K562 (cell line): Measurements from ENCODE around the gene TIPIN. TPM values are rescaled to one million over a fixed set of nuclear protein-coding genes. Genes with fewer than 3 reads are reported as not detected.
A peak's percentile ranks its signal among the peaks of the same experiment; 100 is the strongest.

Experiments used
- CEBPG ChIP-seq, 3 experiments: fragments of 200-800 bp in 1 of 3; sonication (Bioruptor generic) in 1 of 3; sonication (generic) in 1 of 3; formaldehyde crosslinking in 1 of 3; IDR thresholded peaks in 2 of 3; conservative IDR thresholded peaks in 1 of 3; 2 replicates each; pipeline versions ENCODE4 v1.6.1 to v1.8.0; 2016 to 2022; ENCODE audit warnings: missing compliant biosample characterization in 2 of 3, missing genetic modification characterization in 2 of 3, mild to moderate bottlenecking in 1 of 3, missing genetic modification reagents in 1 of 3
- EGR1 ChIP-seq: fragments of 450-650 bp; conservative IDR thresholded peaks from 2 replicates; pipeline ENCODE4 v1.6.1; 2017; ENCODE audit warnings: mild to moderate bottlenecking
- FOXK2 ChIP-seq, 2 experiments: fragments of 450-650 bp; IDR thresholded peaks in 1 of 2; conservative IDR thresholded peaks in 1 of 2; 2 replicates each; pipeline ENCODE4 v1.6.1; 2016; ENCODE audit warnings: low read depth in 2 of 2, mild to moderate bottlenecking in 1 of 2
- KLF13 ChIP-seq: fragments of 450-650 bp; IDR thresholded peaks from 2 replicates; pipeline ENCODE4 v1.6.1; 2016; ENCODE audit warnings: missing genetic modification characterization, low read depth, mild to moderate bottlenecking, missing compliant biosample characterization, moderate library complexity, borderline replicate concordance
- MEIS2 ChIP-seq: fragments of 450-650 bp; IDR thresholded peaks from 2 replicates; pipeline ENCODE4 v1.6.1; 2014; ENCODE audit warnings: mild to moderate bottlenecking; ENCODE audit not compliant: partially characterized antibody
- RAD21 ChIP-seq, 2 experiments: fragments of 250-450 bp in 1 of 2; fragments of 450-650 bp in 1 of 2; sonication (Bioruptor Pico) in 1 of 2; formaldehyde crosslinking in 1 of 2; IDR thresholded peaks in 1 of 2; conservative IDR thresholded peaks in 1 of 2; 2 replicates each; pipeline versions ENCODE4 v1.4.0 to v1.8.0; 2020 to 2022; ENCODE audit warnings: mild to moderate bottlenecking in 2 of 2, moderate library complexity in 1 of 2
- TBL1XR1 ChIP-seq, 2 experiments: IDR thresholded peaks; 2 replicates each; pipeline ENCODE4 v1.6.1; 2012; ENCODE audit warnings: improper control_type of control experiment in 2 of 2, low read length in 2 of 2, mild to moderate bottlenecking in 1 of 2
- TOE1 ChIP-seq, 2 experiments: fragments of 450-650 bp in 1 of 2; sonication (generic) in 1 of 2; formaldehyde crosslinking in 1 of 2; IDR thresholded peaks; 2 replicates each; pipeline versions ENCODE4 v1.7.1 to v1.8.0; 2016 to 2022; ENCODE audit warnings: borderline replicate concordance in 2 of 2, mild to moderate bottlenecking in 2 of 2, antibody characterized with exemption in 1 of 2, inconsistent platforms in 1 of 2, low read depth in 1 of 2, missing genetic modification reagents in 1 of 2, moderate library complexity in 1 of 2
- ZBTB40 ChIP-seq, 2 experiments: fragments of 450-650 bp in 1 of 2; sonication (generic) in 1 of 2; formaldehyde crosslinking in 1 of 2; IDR thresholded peaks; 2 replicates each; pipeline versions ENCODE4 v1.7.1 to v1.9.0; 2016 to 2022; ENCODE audit warnings: inconsistent platforms in 1 of 2, mild to moderate bottlenecking in 1 of 2, missing genetic modification reagents in 1 of 2
- ZBTB5 ChIP-seq: fragments of 450-650 bp; IDR thresholded peaks from 2 replicates; pipeline ENCODE4 v1.6.1; 2017; ENCODE audit warnings: antibody characterized with exemption
- polyA plus RNA-seq, 8 experiments: library from polyadenylated mRNA; depleted of rRNA in 4 of 8; stranded (reverse) in 5 of 8; unstranded in 3 of 8; fragments of >200 nt; fragmentation: Nextera tagmentation in 2 of 8; fragmentation: Illumina TruSeq in 1 of 8; extraction: Ambion mirVana in 2 of 8; extraction: Trizol in 1 of 8; gene quantifications; 2 replicates each; pipeline versions ENCODE4 v1.2.1 to v1.2.3, GENCODE V29; 2011 to 2014; ENCODE audit warnings: inconsistent platforms in 1 of 8, missing spikeins in 1 of 8
- total RNA-seq, 7 experiments: library from RNA; depleted of rRNA in 6 of 7; stranded (reverse); fragments of >200 nt in 6 of 7; fragmentation: Illumina TruSeq in 2 of 7; extraction: Trizol in 2 of 7; gene quantifications; 2 replicates each; pipeline versions ENCODE4 v1.2.1 to v1.2.3, GENCODE V29; 2011 to 2021; ENCODE audit warnings: low replicate concordance in 1 of 7

TIPIN gene
- total and polyA plus RNA-seq, 9 of the 15 experiments (the other 6 are each of a cell fraction or from before 2014, with no cell fraction given): 22.9 to 61.4 (median 42.0) TPM

GRCh38 chr15:66386204-66387123 is 30.0 kb upstream of the TIPIN start, which contains the start of gene MAP2K1 (continued):
- TF ChIP-seq TOE1 (IDR thresholded peaks at IDR 0.05; ENCODE audit: borderline replicate concordance) (0 out of 2 replicates have a peak, but pooled peaks have one; percentile 54), TOE1 (CRISPR knock-in tag; IDR thresholded peaks at IDR 0.05; ENCODE audit: borderline replicate concordance, low read depth) (0 out of 2 replicates have a peak, but pooled peaks have one; percentile 61), ZBTB40 (IDR thresholded peaks at IDR 0.05) (peak; percentile 82), ZBTB40 (CRISPR knock-in tag; IDR thresholded peaks at IDR 0.05) (no peak), CEBPG (CRISPR knock-in tag; IDR thresholded peaks at IDR 0.05) (peak; percentile 20; the same call in 1 of the 2 replicates), CEBPG (tag; conservative IDR thresholded peaks at IDR 0.05 in 1 of 2, IDR thresholded peaks at IDR 0.05 in 1 of 2) (no peak), TBL1XR1 (IDR thresholded peaks at IDR 0.05; ENCODE audit: low read length in 2 of 2) (peak in 1 of 2 experiments; percentile 95; a peak in 2 of 4 replicates), EGR1 (peak; percentile 71), FOXK2 (conservative IDR thresholded peaks at IDR 0.05 in 1 of 2, IDR thresholded peaks at IDR 0.05 in 1 of 2; ENCODE audit: low read depth in 2 of 2) (peak; percentile 75 to 87), ZBTB5 (0 out of 2 replicates have a peak, but pooled peaks have one; percentile 30), RAD21 (CRISPR knock-in tag; conservative IDR thresholded peaks at IDR 0.05 in 1 of 2, IDR thresholded peaks at IDR 0.05 in 1 of 2) (peak in 1 of 2 experiments; percentile 50; a peak in 2 of 4 replicates), MEIS2 (no peak), KLF13 (tag) (peak; percentile 97)
